ENCODE results near the gene ZDHHC8. TPM values are rescaled to one million over a fixed set of nuclear protein-coding genes. Genes with fewer than 3 reads are reported as not detected.

The ZDHHC8 gene
- total and polyA plus RNA-seq, 2 experiments from 2014 or later, result 9.6 to 72.7 TPM

DNA sequence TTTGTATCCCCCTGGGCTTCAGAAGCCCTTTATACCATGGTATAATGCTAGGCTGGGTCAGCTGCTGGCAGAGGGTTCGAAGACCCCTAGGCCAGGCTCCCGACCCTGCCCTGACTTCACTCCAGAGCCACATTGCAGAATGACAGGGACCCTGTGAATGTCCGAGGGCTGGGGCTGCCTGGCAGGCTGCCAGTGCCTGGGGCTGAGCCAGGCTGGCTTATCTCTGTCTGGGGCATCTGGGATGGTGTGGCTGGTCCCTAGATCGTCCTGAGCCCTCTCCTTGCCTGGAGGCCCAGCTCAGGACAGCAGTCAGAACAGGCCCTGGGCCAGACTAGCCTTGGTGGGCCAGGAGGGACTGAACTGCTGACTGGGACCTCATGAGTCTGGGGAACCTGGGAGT lies 3.7 kb downstream of the ZDHHC8 start:
- H3K9me2 ChIP-seq (replicated peaks; ENCODE audit: insufficient read depth), result no peaks in the 10 kb centered on the region
- H3K9me3 ChIP-seq (ENCODE audit: low read depth), result no peaks in the 10 kb centered on the region
- H4K20me1 ChIP-seq (ENCODE audit: insufficient read depth, poor library complexity, severe bottlenecking), result peaks cover 32% of the 10 kb centered on the region
- no peak for DNase-seq (ENCODE audit: low spot score)
- H3K4me3 ChIP-seq, result no peak overlapping the region
- no peaks in the 10 kb centered on the region for H3K27me3 ChIP-seq
- H3K27ac ChIP-seq, result no peak overlapping the region
- no peaks in the 10 kb centered on the region for H3K36me3 ChIP-seq (replicated peaks; ENCODE audit: insufficient read depth, low read depth)
- peaks cover 58% of the 10 kb centered on the region for H3K79me2 ChIP-seq
- H3K4me1 ChIP-seq (ENCODE audit: insufficient read depth), result peaks cover 11% of the 10 kb centered on the region
- WGBS (ENCODE audit: low lambda C conversion rate, missing lambda C conversion rate), result 71% methylated on average over 4 of the region's 4 CpGs
- no peak overlapping the region for H2AFZ ChIP-seq
- H3K4me2 ChIP-seq, result no peak overlapping the region
- no peak for TF ChIP-seq EZH2 (IDR thresholded peaks at IDR 0.05; ENCODE audit: borderline replicate concordance)

DNA sequence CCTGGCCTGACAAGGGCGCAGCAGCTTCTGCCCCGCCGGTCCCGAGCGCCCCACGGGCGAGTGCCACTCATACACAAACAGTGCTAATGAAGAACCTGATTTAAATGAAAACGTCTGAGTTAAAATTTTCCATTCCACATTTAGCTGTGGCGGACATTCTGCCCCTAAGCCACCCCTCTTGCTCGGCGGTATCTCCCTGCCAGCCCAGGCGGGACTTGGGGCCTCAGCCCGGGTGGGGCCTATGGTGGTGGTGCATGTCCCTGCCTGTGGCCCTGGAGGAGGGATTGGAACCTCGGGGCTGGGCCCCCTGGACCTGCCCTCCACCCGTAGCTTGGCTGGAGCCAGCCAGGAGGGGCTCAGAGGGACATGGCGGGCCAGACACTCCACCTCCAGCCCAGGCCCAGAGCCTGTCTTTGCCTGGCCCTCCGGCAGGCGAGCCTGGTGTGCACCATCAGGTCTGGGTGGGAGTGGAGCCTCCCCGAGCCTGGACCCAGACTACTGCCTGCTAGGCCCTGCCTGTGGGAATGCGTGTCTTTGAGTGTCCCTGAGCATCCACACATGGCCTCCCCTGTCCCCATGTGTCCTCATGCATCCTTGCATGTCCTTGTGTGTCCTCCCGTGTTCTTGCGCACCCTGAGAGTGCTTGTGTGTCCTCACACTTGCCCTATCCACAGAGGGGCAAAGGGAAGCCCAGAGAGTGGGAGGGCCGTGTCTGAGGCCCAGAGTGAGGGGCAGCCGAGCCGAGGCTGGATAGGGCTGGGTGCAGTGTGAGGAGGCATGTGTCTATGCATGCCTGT lies 4.4 kb downstream of the ZDHHC8 start:
- no peak for DNase-seq (ENCODE audit: low spot score)
- 93% methylated on average over 24 of the region's 25 CpGs for WGBS (ENCODE audit: low lambda C conversion rate, missing lambda C conversion rate)
- Histone ChIP-seq H3K36me3 (replicated peaks; ENCODE audit: insufficient read depth, low read depth) (no peaks in the 10 kb centered on the region), H2AFZ (no peak overlapping the region), H3K9me3 (ENCODE audit: low read depth) (no peaks in the 10 kb centered on the region), H3K4me2 (no peak overlapping the region), H3K4me3 (no peak overlapping the region), H3K79me2 (peaks cover 58% of the 10 kb centered on the region), H3K27ac (no peak overlapping the region), H3K4me1 (ENCODE audit: insufficient read depth) (peaks cover 11% of the 10 kb centered on the region), H3K9me2 (replicated peaks; ENCODE audit: insufficient read depth) (no peaks in the 10 kb centered on the region), H4K20me1 (ENCODE audit: insufficient read depth, poor library complexity, severe bottlenecking) (peaks cover 32% of the 10 kb centered on the region), H3K27me3 (no peaks in the 10 kb centered on the region)
- TF ChIP-seq EZH2phosphoT487 (IDR thresholded peaks at IDR 0.05; ENCODE audit: low read depth, severe bottlenecking, unreplicated experiment) (no peak), EZH2 (IDR thresholded peaks at IDR 0.05; ENCODE audit: borderline replicate concordance) (no peak)
- TF ChIP-seq, protein P1, sequence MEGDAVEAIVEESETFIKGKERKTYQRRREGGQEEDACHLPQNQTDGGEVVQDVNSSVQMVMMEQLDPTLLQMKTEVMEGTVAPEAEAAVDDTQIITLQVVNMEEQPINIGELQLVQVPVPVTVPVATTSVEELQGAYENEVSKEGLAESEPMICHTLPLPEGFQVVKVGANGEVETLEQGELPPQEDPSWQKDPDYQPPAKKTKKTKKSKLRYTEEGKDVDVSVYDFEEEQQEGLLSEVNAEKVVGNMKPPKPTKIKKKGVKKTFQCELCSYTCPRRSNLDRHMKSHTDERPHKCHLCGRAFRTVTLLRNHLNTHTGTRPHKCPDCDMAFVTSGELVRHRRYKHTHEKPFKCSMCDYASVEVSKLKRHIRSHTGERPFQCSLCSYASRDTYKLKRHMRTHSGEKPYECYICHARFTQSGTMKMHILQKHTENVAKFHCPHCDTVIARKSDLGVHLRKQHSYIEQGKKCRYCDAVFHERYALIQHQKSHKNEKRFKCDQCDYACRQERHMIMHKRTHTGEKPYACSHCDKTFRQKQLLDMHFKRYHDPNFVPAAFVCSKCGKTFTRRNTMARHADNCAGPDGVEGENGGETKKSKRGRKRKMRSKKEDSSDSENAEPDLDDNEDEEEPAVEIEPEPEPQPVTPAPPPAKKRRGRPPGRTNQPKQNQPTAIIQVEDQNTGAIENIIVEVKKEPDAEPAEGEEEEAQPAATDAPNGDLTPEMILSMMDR (IDR thresholded peaks at IDR 0.05; ENCODE audit: poor library complexity), result no peak

DNA sequence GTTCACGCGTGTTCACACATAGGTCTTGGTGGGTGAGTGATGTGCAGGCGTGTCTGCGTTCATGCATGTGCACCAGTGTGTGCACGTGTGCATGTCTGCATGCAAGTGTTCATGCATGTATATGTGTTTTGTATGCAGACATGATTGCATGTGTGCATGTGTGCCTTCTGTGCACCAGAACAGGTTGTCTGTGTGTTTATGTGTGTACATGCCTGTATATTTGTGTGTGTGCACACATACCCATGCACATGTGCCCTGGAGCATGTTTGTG lies 4.9 kb downstream of the ZDHHC8 start:
- no peaks in the 10 kb centered on the region for H3K27me3 ChIP-seq
- no peak for DNase-seq (ENCODE audit: low spot score)
- H3K4me2 ChIP-seq, result no peak overlapping the region
- H3K36me3 ChIP-seq (replicated peaks; ENCODE audit: insufficient read depth, low read depth), result no peaks in the 10 kb centered on the region
- H3K9me3 ChIP-seq (ENCODE audit: low read depth), result no peaks in the 10 kb centered on the region
- H4K20me1 ChIP-seq (ENCODE audit: insufficient read depth, poor library complexity, severe bottlenecking), result peaks cover 32% of the 10 kb centered on the region
- TF ChIP-seq, protein P1 (IDR thresholded peaks at IDR 0.05; ENCODE audit: poor library complexity), result no peak
- TF ChIP-seq EZH2 (IDR thresholded peaks at IDR 0.05; ENCODE audit: borderline replicate concordance) (no peak), EZH2phosphoT487 (IDR thresholded peaks at IDR 0.05; ENCODE audit: low read depth, severe bottlenecking, unreplicated experiment) (no peak)
- 96% methylated on average over 5 of the region's 5 CpGs for WGBS (ENCODE audit: low lambda C conversion rate, missing lambda C conversion rate)
- no peak overlapping the region for H2AFZ ChIP-seq
- no peaks in the 10 kb centered on the region for H3K9me2 ChIP-seq (replicated peaks; ENCODE audit: insufficient read depth)
- peaks cover 58% of the 10 kb centered on the region for H3K79me2 ChIP-seq
- peaks cover 11% of the 10 kb centered on the region for H3K4me1 ChIP-seq (ENCODE audit: insufficient read depth)
- H3K27ac ChIP-seq, result no peak overlapping the region
- no peak overlapping the region for H3K4me3 ChIP-seq

DNA sequence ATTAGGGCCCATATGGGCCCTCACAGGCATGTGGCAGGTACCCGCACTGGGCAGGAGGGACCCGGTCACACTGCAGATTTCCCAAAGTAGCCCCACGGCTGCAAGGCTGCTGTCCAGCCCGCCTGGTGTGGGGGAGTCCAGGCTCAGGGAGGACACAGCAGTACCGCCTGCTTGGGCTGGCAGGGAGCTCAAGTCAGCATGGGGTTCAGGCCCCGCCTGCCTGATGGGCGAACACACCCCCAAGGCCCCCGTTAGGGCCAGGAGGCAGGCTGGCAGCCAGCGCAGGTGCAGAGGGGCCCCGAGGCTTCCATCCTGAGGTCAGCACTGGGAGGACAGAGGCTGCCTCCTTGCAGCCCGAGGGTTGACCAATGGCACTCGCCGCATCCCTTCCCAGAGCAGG lies 5.5 kb downstream of the ZDHHC8 start:
- Histone ChIP-seq H3K4me2 (no peak overlapping the region), H3K27ac (no peak overlapping the region), H3K9me2 (replicated peaks; ENCODE audit: insufficient read depth) (no peaks in the 10 kb centered on the region), H3K9me3 (ENCODE audit: low read depth) (no peaks in the 10 kb centered on the region), H3K4me1 (ENCODE audit: insufficient read depth) (peaks cover 11% of the 10 kb centered on the region), H3K4me3 (no peak overlapping the region), H3K27me3 (no peaks in the 10 kb centered on the region), H2AFZ (no peak overlapping the region), H4K20me1 (ENCODE audit: insufficient read depth, poor library complexity, severe bottlenecking) (peaks cover 32% of the 10 kb centered on the region), H3K79me2 (peaks cover 55% of the 10 kb centered on the region), H3K36me3 (replicated peaks; ENCODE audit: insufficient read depth, low read depth) (no peaks in the 10 kb centered on the region)
- WGBS (ENCODE audit: low lambda C conversion rate, missing lambda C conversion rate), result 87% methylated on average over 13 of the region's 13 CpGs
- DNase-seq (ENCODE audit: low spot score), result no peak
- TF ChIP-seq, protein P1 (IDR thresholded peaks at IDR 0.05; ENCODE audit: poor library complexity), result no peak
- TF ChIP-seq EZH2phosphoT487 (IDR thresholded peaks at IDR 0.05; ENCODE audit: low read depth, severe bottlenecking, unreplicated experiment) (no peak), EZH2 (IDR thresholded peaks at IDR 0.05; ENCODE audit: borderline replicate concordance) (no peak)

All from hepatocyte (in vitro differentiated cells).